Non-pigmented ciliary epithelial cell (primary cell): Measurements from ENCODE around the gene APPBP2.
"Not testable (repeated sequence)": the region's sequence is repeated elsewhere in the genome, so short reads cannot be mapped to it uniquely, and the experiment has no call there.

ENCODE experiments used
- DNase-seq: peaks from one replicate; pipeline ENCODE4 v3.0.0-alpha.2; 2010; ENCODE audit warnings: low read depth

APPBP2 gene

DNA sequence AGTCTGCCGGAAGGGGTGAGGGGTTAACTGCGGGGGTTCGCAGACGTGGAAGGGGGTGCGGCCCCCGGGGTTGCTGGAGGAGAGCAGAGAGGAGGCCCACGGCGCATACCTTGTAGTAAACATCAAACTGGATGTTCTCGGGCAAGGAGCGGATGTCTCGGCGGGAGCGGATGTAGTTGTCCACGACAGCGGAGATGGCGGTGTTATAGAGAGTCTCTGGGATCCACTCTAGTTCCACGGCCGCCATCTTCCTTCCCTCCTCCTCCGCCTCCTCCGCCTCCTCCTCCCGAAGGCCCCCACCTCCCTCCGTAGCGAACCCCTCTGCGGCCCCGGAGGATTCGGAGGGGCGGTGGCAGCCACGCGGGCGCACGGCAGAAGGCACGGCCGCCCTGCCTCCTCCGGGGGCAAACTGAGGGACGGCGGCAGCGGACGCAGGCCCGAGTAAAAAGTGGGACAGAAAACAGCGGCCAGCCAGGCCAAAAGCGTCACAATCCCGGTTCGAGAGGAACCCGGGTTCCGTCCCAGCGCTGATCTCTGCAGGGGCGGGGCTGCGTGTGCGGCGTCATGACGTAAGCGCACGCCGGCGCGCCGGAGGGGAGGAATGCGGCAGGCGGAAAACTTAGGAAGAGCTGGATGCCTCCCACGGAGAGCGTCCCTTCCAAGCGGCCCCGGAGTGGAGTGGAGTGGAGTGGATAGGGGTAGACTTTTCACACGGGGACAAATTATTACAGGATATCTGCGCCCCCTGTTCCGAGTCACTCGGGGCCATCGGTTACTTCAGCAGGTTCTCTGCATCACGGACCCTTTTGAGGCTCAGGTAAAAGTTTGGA lies at the start of gene APPBP2:
TSS of gene APPBP2 (minus strand) at position 558 of the 830 bp plus-strand sequence. CDS start at position 247, 311 bp downstream.
- DNase-seq = no peak

DNA sequence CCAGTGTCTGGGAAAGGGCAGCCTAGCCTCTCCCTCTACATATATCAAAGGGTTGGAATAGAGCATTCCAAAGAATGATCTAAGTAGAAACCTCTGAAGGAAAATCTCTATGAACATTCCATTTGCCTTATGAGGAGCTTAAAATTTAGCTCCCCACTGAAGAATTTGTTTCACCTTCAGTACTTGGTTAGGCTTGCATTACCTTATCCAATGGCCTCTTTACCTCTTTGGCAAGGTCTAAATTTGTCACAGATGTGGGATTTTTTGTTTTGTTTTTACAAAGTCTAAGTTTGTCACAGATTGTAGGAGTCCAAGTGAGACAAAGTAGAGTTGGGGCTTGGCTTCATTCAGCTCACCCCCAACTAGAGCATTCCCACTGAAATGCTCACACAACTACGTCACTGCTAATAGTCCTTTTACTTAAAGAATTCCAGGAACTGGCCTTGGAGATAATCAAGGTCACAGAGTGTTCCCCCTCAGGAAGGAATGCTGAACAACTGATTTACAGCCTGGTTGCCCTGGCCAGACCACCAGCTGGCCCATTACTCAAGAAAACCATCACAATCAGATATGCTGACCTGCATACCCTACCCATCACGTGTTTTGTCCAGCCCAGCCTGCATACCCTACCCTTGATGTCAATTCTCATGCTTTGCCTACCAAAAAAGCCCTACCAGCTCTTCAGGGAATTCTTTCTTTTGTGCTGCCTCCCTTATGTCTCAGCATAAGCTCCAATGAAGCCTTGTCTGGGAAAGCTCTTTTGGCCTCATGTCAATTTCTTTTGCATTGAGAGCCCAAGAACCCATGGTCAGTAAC lies 47.4 kb upstream of the APPBP2 start:
- DNase-seq = peak; percentile 38

DNA sequence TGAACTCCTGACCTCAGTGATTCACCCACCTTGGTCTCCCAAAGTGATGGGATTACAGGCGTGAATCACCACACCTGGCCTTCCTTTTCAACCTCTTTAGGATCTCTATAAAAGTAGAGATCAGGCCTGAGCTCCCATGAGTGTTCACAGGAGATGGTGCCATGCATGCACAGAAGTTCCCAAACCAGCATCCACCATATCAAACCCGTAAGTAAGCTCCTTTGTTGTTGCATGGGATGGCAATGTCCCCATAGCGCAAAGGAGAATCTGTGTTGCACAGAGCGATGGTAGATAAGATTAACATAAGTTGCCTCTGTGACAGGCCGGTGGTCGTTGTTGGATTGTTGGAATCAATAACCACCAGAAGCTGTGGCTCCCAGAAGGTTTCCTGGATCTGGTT lies 39.2 kb upstream of the APPBP2 start:
- no peak for DNase-seq

- DNase-seq = no peak
These were observed 37.7 kb upstream of the APPBP2 start for GRCh38 chr17:60563743-60564142.

- no peak for DNase-seq
These were observed 36.4 kb upstream of the APPBP2 start for GRCh38 chr17:60562421-60562820.

DNA sequence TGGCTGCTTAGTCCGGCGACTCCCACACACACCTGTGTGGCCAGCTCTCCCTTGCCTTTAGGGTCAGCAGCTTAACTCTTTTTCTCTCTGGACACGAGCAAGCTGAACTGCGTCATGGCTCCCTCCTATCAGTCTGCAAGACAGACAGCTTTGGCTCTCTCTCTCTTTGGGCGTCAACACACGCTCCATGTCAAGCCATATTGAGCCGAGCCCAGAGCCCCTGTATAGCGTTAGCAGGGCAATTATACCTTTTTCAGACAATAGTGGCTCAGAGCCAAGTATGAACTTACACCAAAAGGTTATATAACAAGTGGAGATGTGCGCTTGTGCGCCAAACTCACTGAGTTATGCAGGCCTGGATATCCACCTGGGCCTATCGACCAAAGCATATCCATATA lies 34.8 kb upstream of the APPBP2 start:
- DNase-seq = no peak

- DNase-seq = no peak
These were observed 34.2 kb upstream of the APPBP2 start for GRCh38 chr17:60559995-60560859.

DNA sequence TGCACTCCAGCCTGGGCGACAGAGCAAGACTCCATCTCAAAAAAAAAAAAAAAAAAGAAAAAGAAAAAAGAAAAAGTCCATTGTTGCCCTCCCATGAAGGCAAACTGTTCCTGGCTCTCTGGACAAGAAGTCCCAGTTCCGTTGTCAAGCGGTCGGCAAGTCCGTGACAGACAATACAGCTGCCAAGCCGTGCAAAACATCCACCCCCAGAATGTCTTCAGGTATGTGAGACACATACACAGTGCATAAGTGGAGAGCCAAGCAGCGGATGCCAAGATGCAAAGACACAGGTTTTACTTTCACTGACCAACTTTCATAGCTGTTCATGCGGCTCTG lies 33.6 kb upstream of the APPBP2 start:
- no peak for DNase-seq

DNA sequence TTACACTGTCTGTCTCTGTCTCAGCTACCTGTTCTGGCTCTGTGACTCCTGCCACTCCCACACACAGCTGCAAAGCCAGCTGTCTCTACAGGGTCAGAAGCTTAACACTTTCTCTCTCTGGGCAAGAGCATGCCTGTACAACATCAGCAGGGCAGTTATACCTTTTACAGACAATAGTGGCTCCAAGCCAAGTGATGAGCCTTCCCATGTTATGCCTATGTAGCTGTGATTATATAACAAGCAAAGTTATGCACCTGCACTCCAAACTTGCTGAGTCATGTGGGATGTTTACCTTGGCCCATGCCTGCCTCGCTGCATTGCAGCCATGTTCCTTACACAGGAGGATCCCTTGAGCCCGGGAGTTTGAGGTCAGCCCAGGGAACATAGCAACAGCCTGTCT lies 31.8 kb upstream of the APPBP2 start:
- no peak for DNase-seq

DNA sequence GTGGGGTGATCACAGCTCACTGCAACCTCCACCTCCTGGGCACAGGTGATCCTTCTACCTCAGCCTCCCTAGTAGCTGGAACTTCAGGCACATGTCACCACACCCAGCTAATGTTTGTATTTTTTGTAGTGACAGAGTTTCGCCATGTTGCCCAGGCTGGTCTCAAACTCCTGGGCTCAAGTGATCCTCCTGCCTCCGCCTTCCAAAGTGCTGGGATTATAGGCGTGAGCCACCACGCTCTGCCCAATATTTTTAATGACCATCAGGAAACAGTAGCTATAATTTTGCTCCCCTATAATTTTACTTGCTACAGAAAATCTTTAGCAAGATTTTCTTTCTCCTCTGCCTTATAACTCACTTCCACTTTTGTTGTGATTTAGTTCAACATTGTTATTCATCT lies 29.7 kb upstream of the APPBP2 start:
- DNase-seq = no peak

- DNase-seq = peak; percentile 61
These were observed 28.3 kb upstream of the APPBP2 start for GRCh38 chr17:60554377-60554788.

DNA sequence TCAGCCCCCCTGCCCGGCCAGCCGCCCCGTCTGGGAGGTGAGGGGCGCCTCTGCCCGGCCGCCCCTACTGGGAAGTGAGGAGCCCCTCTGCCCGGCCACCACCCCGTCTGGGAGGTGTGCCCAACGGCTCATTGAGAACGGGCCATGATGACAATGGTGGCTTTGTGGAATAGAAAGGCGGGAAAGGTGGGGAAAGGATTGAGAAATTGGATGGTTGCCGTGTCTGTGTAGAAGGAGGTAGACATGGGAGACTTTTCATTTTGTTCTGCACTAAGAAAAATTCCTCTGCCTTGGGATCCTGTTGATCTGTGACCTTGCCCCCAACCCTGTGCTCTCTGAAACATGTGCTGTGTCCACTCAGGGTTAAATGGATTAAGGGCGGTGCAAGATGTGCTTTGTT lies 26.2 kb upstream of the APPBP2 start:
- DNase-seq = not testable (repeated sequence)

- DNase-seq = no peak
These were observed 22.9 kb upstream of the APPBP2 start for GRCh38 chr17:60548990-60549389.

GRCh38 chr17:60545465-60546191 lies 19.6 kb upstream of the APPBP2 start:
- DNase-seq = no peak

- DNase-seq = no peak
These were observed 16.0 kb upstream of the APPBP2 start for GRCh38 chr17:60542071-60542470.

DNA sequence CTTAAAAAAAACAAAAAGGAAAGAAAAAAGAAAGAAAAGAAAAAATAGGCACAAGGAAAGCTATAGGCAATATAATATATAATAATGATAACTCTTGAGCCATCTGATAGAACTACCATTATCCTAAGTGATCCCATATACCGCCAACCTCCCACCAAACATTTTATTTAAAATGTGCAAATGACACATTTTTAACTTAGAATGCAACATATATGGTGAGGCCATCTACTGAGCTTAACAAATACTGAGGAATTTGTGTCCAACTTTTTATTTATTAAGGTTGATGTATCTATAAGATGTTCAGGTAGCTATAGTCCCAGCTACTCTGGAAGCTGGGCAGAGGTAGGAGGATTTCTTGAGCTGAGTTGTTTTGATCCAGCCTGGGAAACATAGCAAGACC lies 14.4 kb upstream of the APPBP2 start:
- DNase-seq = no peak

GRCh38 chr17:60539807-60540206 lies 13.8 kb upstream of the APPBP2 start:
- DNase-seq = no peak

GRCh38 chr17:60538726-60539125 lies 12.7 kb upstream of the APPBP2 start:
- DNase-seq = no peak

DNA sequence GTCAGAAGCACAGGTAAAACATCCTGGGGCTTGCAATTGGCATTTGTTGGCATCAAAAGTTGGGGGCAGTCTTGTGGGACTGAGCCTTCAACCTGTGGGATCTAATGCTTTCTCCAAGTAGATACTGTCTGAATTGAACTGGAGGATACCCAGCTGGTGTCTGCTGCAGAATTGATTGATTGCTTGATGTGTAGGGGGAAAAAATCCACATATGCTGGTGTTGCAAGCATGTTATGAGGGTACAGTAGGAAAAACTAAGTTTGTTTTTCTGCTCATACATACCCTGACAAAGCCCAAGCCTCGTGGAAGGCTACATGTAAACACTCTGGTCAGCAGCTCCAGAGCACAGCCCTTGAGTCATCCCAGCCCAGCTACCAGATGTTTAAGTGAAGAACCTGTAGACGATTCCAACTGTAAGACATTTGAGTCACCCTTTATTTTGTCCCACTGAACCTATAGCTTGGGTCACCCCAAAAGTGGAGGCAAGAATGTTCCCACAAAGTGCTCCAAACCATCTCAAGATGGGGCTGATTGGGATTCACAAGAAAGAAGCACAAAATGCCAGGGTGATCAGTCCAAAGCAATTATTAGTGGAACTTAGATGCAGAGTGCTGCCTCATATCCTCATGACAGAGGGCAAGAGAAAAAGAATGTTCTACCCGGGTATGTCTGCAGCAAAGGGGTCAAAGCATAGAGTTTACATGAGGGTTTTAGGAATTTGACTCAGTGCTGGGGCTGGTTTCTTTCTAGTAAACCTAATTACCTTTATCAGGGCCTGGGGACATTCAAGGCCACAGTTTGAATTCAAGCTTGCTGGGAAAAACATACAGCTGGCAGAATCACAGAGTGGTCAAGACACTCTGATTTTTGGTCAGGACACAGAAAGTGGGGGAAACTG lies 9.6 kb upstream of the APPBP2 start:
- peak; percentile 57 for DNase-seq

DNA sequence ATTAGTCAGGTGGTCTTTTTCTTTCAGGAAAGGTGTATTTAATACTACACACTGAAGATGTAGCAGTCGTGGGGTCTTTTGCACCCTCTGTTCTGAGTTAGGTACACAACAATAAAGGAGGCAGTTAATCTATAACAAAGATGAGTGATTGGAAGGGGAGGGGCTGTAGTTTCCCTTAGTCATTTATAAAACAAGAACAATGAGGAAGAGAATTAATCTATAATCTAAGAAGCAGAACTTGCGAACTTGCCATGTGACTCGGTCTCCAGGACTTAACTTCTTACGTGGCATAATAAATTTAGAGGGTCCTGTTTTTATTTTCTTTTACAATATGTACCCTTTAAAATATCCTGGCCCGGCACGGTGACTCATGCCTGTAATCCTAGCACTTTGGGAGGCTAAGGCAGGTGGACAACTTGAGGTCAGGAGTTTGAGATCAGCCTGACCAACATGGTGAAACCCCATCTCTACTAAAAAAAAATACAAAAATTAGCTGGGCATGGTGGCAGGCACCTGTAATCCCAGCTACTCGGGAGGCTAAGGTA lies 8.6 kb upstream of the APPBP2 start:
- DNase-seq = no peak
